Left lung (tissue), 14 donors: ENCODE data around the gene RHOF. TPM values are rescaled to one million over a fixed set of nuclear protein-coding genes. Genes with fewer than 3 reads are reported as not detected.

Experiments
- ATAC-seq: fragments of 200-7000 bp; cut with Tn5 transposase; one replicate; pipeline ENCODE4 v1.9.1; 2020; ENCODE audit warnings: moderate library complexity
- DNase-seq, 4 donors: peaks; one replicate each; pipeline ENCODE4 v3.0.0-alpha.2; 2013 to 2020
- H3K27ac ChIP-seq, 2 donors: fragments of 200-600 bp; sonication (generic) in 1 of 2; one replicate each; pipeline versions ENCODE4 v1.5.0 to v1.8.0; 2020 to 2021
- H3K27me3 ChIP-seq, 2 donors: fragments of 200-600 bp; sonication (generic) in 1 of 2; one replicate each; pipeline versions ENCODE4 v1.5.0 to v1.8.0; 2020 to 2021
- H3K36me3 ChIP-seq, 2 donors: fragments of 200-600 bp; sonication (generic) in 1 of 2; one replicate each; pipeline versions ENCODE4 v1.5.0 to v1.8.0; 2020 to 2021
- H3K4me1 ChIP-seq, 2 donors: fragments of 200-600 bp; one replicate each; pipeline ENCODE4 v1.8.0; 2021
- H3K4me3 ChIP-seq, 2 donors: fragments of 200-600 bp; sonication (generic) in 1 of 2; one replicate each; pipeline versions ENCODE4 v1.5.0 to v1.8.0; 2020 to 2021; ENCODE audit warnings: mild to moderate bottlenecking in 1 of 2
- H3K9me3 ChIP-seq, 2 donors: fragments of 200-600 bp; sonication (generic) in 1 of 2; one replicate each; pipeline versions ENCODE4 v1.5.0 to v1.8.0; 2020 to 2021
- intact Hi-C, 2 donors: fragments of 100-400 bp; cut with DNase I; formaldehyde crosslinking; loops; one replicate each; pipeline versions ENCODE4 v1.11.2 to v1.14.2; 2022
- long read RNA-seq, 12 donors: library from polyadenylated mRNA in 2 of 12; unstranded in 2 of 12; transcript quantifications; one replicate each; pipeline ENCODE4 v2.0.0 and lab custom pipeline, GENCODE V29; 2019 to 2026
- polyA plus RNA-seq, 6 donors: library from polyadenylated mRNA; unstranded; fragments of 120-200 nt; gene quantifications; one replicate each; pipeline ENCODE4 v1.2.1, GENCODE V29; 2013; ENCODE audit not compliant: insufficient read length in 6 of 6
- total RNA-seq, 2 donors: library from RNA; stranded (reverse); fragmentation: NEBNext Ultra II Directional; extraction: Animal tissue kit (Norgen Biotek cat#: 25700); gene quantifications; one replicate each; pipeline ENCODE4 v1.2.1, GENCODE V29; 2021
- TF ChIP-seq, protein P1 (sequence below), 2 donors: fragments of 200-600 bp; sonication (generic) in 1 of 2; IDR thresholded peaks; one replicate each; pipeline versions ENCODE4 v1.5.0 to v1.8.0; 2021; ENCODE audit warnings: antibody characterized with exemption in 2 of 2
- donor health status: DM: no; HTN: yes; CAD: no.
- donor health status: DM: no; HTN: no; CAD: no.

Gene RHOF, protein sequence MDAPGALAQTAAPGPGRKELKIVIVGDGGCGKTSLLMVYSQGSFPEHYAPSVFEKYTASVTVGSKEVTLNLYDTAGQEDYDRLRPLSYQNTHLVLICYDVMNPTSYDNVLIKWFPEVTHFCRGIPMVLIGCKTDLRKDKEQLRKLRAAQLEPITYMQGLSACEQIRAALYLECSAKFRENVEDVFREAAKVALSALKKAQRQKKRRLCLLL
- total RNA-seq: 10 to 100 TPM; 37.6 to 48.3 TPM
- 10 to 100 TPM in 5 of 6 donors, 1 to 10 TPM in 1; 8.5 to 14.4 (median 11.3) TPM for polyA plus RNA-seq
- long read RNA-seq, donor 1, transcript RHOF-201 (5 exons, 3,009 nt): major isoform, 10 of 11 reads
- long read RNA-seq, donor 1, partial matches to known transcripts: 0 of 11 reads
- long read RNA-seq, donor 1, other reads (novel, unspliced or antisense): 0 of 11 reads
- long read RNA-seq, donor 2, partial matches to known transcripts: 0 of 4 reads
- long read RNA-seq, donor 2, other reads (novel, unspliced or antisense): 0 of 4 reads
- long read RNA-seq, donor 3, partial matches to known transcripts: 0 of 3 reads
- long read RNA-seq, donor 3, other reads (novel, unspliced or antisense): 0 of 3 reads
- long read RNA-seq, donor 4, transcript RHOF-201 (5 exons, 3,009 nt): major isoform, 53 of 70 reads
- long read RNA-seq, donor 4, transcript RHOF-203 (4 exons, 1,485 nt): minor isoform, 6 of 70 reads
- long read RNA-seq, donor 4, partial matches to known transcripts: 0 of 70 reads
- long read RNA-seq, donor 4, other reads (novel, unspliced or antisense): 11 of 70 reads
- long read RNA-seq, donor 5, transcript RHOF-201 (5 exons, 3,009 nt): major isoform, 6 of 6 reads
- long read RNA-seq, donor 5, partial matches to known transcripts: 0 of 6 reads
- long read RNA-seq, donor 5, other reads (novel, unspliced or antisense): 0 of 6 reads
- long read RNA-seq, donor 6, transcript RHOF-201 (5 exons, 3,009 nt): major isoform, 6 of 15 reads
- long read RNA-seq, donor 6, partial matches to known transcripts: 9 of 15 reads
- long read RNA-seq, donor 6, other reads (novel, unspliced or antisense): 0 of 15 reads
- long read RNA-seq, donor 7, partial matches to known transcripts: 0 of 2 reads
- long read RNA-seq, donor 7, other reads (novel, unspliced or antisense): 0 of 2 reads
- long read RNA-seq, donor 8, transcript RHOF-201 (5 exons, 3,009 nt): major isoform, 6 of 6 reads
- long read RNA-seq, donor 8, partial matches to known transcripts: 0 of 6 reads
- long read RNA-seq, donor 8, other reads (novel, unspliced or antisense): 0 of 6 reads
- long read RNA-seq, donor 9: 0 reads
- long read RNA-seq, donor 10, transcript RHOF-201 (5 exons, 3,009 nt): major isoform, 37 of 50 reads
- long read RNA-seq, donor 10, transcript RHOF-203 (4 exons, 1,485 nt): minor isoform, 6 of 50 reads
- long read RNA-seq, donor 10, partial matches to known transcripts: 1 of 50 reads
- long read RNA-seq, donor 10, other reads (novel, unspliced or antisense): 5 of 50 reads
- long read RNA-seq, donor 11, transcript RHOF-201 (5 exons, 3,009 nt): major isoform, 12 of 13 reads
- long read RNA-seq, donor 11, partial matches to known transcripts: 0 of 13 reads
- long read RNA-seq, donor 11, other reads (novel, unspliced or antisense): 0 of 13 reads
- long read RNA-seq, donor 12, transcript RHOF-201 (5 exons, 3,009 nt): major isoform, 7 of 7 reads
- long read RNA-seq, donor 12, partial matches to known transcripts: 0 of 7 reads
- long read RNA-seq, donor 12, other reads (novel, unspliced or antisense): 0 of 7 reads

DNA sequence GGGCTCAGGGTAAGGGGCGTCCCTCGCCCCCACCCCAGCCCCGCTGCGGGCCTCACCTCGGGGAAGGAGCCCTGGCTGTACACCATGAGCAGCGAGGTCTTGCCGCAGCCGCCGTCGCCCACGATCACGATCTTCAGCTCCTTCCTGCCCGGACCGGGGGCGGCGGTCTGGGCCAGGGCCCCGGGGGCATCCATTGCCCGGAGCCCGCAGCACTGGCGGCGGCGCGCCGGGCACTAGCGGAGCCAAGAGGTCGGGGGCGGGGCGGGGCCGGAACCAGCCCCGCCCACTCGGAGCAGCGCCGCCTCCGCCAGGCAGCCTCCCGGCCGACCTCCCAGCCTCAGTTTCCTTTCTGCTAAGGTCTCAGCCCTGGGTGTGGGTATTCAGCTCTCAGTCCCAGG lies at the start of gene RHOF:
RHOF (minus strand) TSS at position 249 of the 398 bp plus-strand sequence; CDS start at position 194, 55 bp downstream.
- TF ChIP-seq, protein P1, sequence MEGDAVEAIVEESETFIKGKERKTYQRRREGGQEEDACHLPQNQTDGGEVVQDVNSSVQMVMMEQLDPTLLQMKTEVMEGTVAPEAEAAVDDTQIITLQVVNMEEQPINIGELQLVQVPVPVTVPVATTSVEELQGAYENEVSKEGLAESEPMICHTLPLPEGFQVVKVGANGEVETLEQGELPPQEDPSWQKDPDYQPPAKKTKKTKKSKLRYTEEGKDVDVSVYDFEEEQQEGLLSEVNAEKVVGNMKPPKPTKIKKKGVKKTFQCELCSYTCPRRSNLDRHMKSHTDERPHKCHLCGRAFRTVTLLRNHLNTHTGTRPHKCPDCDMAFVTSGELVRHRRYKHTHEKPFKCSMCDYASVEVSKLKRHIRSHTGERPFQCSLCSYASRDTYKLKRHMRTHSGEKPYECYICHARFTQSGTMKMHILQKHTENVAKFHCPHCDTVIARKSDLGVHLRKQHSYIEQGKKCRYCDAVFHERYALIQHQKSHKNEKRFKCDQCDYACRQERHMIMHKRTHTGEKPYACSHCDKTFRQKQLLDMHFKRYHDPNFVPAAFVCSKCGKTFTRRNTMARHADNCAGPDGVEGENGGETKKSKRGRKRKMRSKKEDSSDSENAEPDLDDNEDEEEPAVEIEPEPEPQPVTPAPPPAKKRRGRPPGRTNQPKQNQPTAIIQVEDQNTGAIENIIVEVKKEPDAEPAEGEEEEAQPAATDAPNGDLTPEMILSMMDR (IDR thresholded peaks at IDR 0.05): no peak
- Histone ChIP-seq H3K27ac (peak within 1 kb of the TSS; percentile 82 to 100), H3K36me3 (peaks cover 0 to 22% of the 10 kb centered on the region in 2 donors), H3K4me1 (peaks cover 38 to 99% of the 10 kb centered on the region in 2 donors), H3K27me3 (no peaks in the 10 kb centered on the region), H3K4me3 (peak within 1 kb of the TSS; percentile 46 to 69), H3K9me3 (no peaks in the 10 kb centered on the region)
- DNase-seq: peak in 2 of 4 donors; percentile 75 to 94
- peak; percentile 64 for ATAC-seq
- intact Hi-C loops: loop anchor here in 1 of 2 donors (10.0 kb wide), 1 partner anchor 91 kb away; the partner anchor contains the start of gene PSMD9

DNA sequence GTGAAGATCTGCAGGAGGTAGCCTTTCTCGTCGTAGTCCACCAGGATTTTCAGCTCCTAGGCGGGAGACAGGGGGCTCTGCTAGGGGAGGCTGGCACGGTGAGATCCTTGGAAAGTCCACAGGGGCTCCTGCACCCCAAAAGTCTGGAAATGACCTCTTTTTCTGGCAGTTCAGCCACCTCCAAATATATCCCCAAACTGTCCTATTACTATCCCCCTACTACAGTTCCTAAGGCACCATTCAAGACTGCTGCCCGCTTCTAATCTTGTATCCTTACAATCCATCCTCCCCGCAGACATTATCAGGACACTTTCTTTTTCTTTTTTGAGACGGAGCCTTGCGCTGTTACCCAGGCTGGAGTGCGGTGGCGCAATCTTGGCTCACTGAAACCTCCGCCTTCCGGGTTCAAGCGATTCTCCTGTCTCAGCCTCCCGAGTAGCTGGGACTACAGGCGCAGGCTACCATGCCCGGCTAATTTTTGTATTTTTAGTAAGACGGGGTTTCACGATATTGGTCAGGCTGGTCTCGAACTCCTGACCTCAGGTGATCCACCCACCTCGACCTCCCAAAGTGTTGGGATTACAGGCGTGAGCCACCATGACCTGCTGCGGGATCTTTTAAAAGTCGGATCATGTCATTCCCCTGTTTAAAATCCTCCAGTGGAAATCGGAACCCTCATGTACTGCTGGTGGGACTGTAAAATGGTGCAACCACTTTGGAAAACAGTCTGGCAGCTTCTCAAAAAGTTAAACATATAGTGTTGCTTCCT lies 46.7 kb upstream of the RHOF start:
- peak; percentile 1 for ATAC-seq

DNA sequence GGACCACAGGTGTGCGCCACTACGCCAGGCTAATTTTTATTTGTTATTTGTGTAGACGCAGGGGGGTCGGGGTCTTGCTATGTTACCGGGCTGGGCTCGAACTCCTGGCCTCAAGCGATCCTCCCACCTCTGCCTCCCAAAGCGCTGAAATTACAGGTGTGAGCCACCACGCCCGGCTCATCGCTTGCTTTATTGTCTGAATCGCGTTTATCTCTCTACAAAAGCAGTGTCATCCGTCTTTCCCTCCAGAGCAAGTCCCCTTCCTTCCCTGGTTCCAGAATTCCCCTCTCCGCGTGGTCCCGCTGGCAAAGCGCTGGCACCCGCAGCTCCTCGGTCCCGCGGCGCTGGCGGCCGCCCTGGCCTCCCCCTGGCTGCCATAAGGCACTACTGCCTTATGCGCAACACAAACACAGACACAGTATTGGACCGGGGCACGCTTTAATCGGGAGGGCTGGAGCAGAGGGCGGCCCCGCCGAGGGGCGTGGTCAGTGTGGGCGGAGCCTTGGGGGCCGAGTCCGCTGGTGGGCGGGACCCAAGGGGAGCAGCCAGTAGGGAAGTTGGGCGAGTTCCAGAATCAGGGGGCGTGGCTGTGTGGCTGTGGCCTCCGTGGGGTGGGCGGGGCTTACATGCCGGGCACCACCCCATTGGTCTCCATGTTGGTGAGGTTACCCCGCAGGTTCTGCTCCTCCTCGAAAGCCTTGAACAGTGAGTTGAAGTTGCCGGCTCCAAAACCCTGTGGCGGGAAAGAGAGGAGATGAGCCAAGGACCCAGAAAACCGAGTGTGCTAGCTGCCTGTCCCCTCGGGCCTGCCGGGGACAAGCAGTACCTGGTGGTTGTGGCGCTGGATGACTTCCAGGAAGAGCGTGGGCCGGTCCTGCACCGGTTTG lies 45.9 kb upstream of the RHOF start:
- peak overlapping the region in 1 of 2 donors; percentile 85 for H3K27ac ChIP-seq
- H3K9me3 ChIP-seq: no peaks in the 10 kb centered on the region
- TF ChIP-seq, protein P1 (IDR thresholded peaks at IDR 0.05): peak in 1 of 2 donors; percentile 57
- intact Hi-C loops: no loop called here
- H3K4me3 ChIP-seq: peak overlapping the region; percentile 51 to 59
- peaks cover 0 to 19% of the 10 kb centered on the region in 2 donors for H3K4me1 ChIP-seq
- no peaks in the 10 kb centered on the region for H3K27me3 ChIP-seq
- DNase-seq (peak; percentile 86 to 100 (median 98)), ATAC-seq (peak; percentile 99)
- no peaks in the 10 kb centered on the region for H3K36me3 ChIP-seq

More for the DNA sequence above, 46.7 kb upstream of the RHOF start:
- Histone ChIP-seq H3K27me3 (no peaks in the 10 kb centered on the region), H3K4me3 (peak overlapping the region; percentile 51 to 59), H3K27ac (peak overlapping the region in 1 of 2 donors; percentile 85), H3K36me3 (no peaks in the 10 kb centered on the region), H3K4me1 (peaks cover 0 to 17% of the 10 kb centered on the region in 2 donors), H3K9me3 (no peaks in the 10 kb centered on the region)
- no peak for DNase-seq
- intact Hi-C loops: no loop called here
- TF ChIP-seq, protein P1 (IDR thresholded peaks at IDR 0.05): no peak
